Natural killer cell (primary cell): ENCODE results near the gene RHOB. TPM values are rescaled to one million over a fixed set of nuclear protein-coding genes. Genes with fewer than 3 reads are reported as not detected.

Source experiments
- ATAC-seq, 3 donors: fragments of 150-1000 bp in 2 of 3; fragments of 200-7000 bp in 1 of 3; cut with Tn5 transposase; 1 replicate in 1 of 3; 2 replicates in 2 of 3; pipeline ENCODE4 v1.10.0; 2021; ENCODE audit warnings: mild to moderate bottlenecking in 2 of 3, moderate library complexity in 2 of 3
- DNase-seq, 2 donors: peaks; one replicate each; pipeline versions ENCODE4 v3.0.0 to v3.0.0-alpha.2; 2013 to 2021; ENCODE audit warnings: mixed read lengths in 1 of 2
- H3K27ac ChIP-seq: one replicate; pipeline ENCODE4 v1.5.1; 2013; ENCODE audit warnings: mild to moderate bottlenecking, low read length
- H3K27me3 ChIP-seq: one replicate; pipeline ENCODE4 v1.6.1; 2013; ENCODE audit warnings: low read length; ENCODE audit not compliant: control insufficient read depth, insufficient read depth
- H3K36me3 ChIP-seq: one replicate; pipeline ENCODE4 v1.6.1; 2013; ENCODE audit warnings: low read length; ENCODE audit not compliant: control insufficient read depth, insufficient read depth
- H3K4me1 ChIP-seq: one replicate; pipeline ENCODE4 v1.6.1; 2013; ENCODE audit warnings: low read length; ENCODE audit not compliant: control insufficient read depth, insufficient read depth
- H3K4me3 ChIP-seq: one replicate; pipeline ENCODE4 v1.5.1; 2013; ENCODE audit warnings: low read length
- H3K9me3 ChIP-seq: one replicate; pipeline ENCODE4 v1.6.1; 2013; ENCODE audit warnings: low read length; ENCODE audit not compliant: control insufficient read depth, insufficient read depth
- H3K27ac Mint-ChIP-seq, 2 donors: one replicate each; pipeline ENCODE4 v1.8.0; 2022; ENCODE audit warnings: mild to moderate bottlenecking in 2 of 2, mixed read lengths in 2 of 2, moderate library complexity in 1 of 2
- H3K27me3 Mint-ChIP-seq, 2 donors: one replicate each; pipeline ENCODE4 v1.8.0; 2022; ENCODE audit warnings: low read depth in 2 of 2, mixed read lengths in 2 of 2
- H3K36me3 Mint-ChIP-seq: one replicate; pipeline ENCODE4 v1.8.0; 2022; ENCODE audit warnings: mixed read lengths
- H3K4me1 Mint-ChIP-seq, 2 donors: one replicate each; pipeline ENCODE4 v1.8.0; 2022; ENCODE audit warnings: mixed read lengths in 2 of 2
- H3K4me3 Mint-ChIP-seq: one replicate; pipeline ENCODE4 v1.8.0; 2022; ENCODE audit warnings: mild to moderate bottlenecking, moderate library complexity, mixed read lengths
- H3K9me3 Mint-ChIP-seq, 2 donors: one replicate each; pipeline ENCODE4 v1.8.0; 2022; ENCODE audit warnings: mixed read lengths in 2 of 2
- CTCF ChIP-seq: fragments of 200-600 bp; IDR thresholded peaks from one replicate; pipeline ENCODE4 v1.8.0; 2022; ENCODE audit warnings: antibody characterized with exemption
- WGBS: methylation state at CpG from one replicate; pipeline ENCODE4 v1.1.7; 2013; ENCODE audit warnings: missing lambda C conversion rate; ENCODE audit not compliant: insufficient coverage; 5-methylcytosine and 5-hydroxymethylcytosine counted together
- intact Hi-C: fragments of 100-400 bp; cut with micrococcal nuclease; formaldehyde crosslinking; loops from one replicate; pipeline ENCODE4 v1.14.2; 2022
- total RNA-seq, 4 donors: library from RNA; stranded (reverse); fragments of 120-200 nt in 1 of 4; gene quantifications; one replicate each; pipeline versions ENCODE4 v1.2.3 to v1.2.4, GENCODE V29; 2013 to 2022

Gene RHOB
- total RNA-seq, 3 donors from 2014 or later (not counting 1 experiment from before 2014, with no cell fraction given) = 50.8 to 222 (median 64.7) TPM

- Mint-ChIP-seq H3K36me3 (no peaks in the 10 kb centered on the region), H3K9me3 (no peaks in the 10 kb centered on the region), H3K27me3 (peaks cover 5% of the 10 kb centered on the region in 2 donors), H3K27ac (no peak overlapping the region), H3K4me1 (peaks cover 7 to 18% of the 10 kb centered on the region in 2 donors), H3K4me3 (no peak overlapping the region)
- Histone ChIP-seq H3K36me3 (no peaks in the 10 kb centered on the region), H3K4me1 (peaks cover 19% of the 10 kb centered on the region), H3K27me3 (no peaks in the 10 kb centered on the region), H3K9me3 (no peaks in the 10 kb centered on the region), H3K27ac (no peak overlapping the region), H3K4me3 (no peak overlapping the region)
- DNase-seq = no peak
- 94% methylated on average over 4 of the region's 5 CpGs for WGBS
- intact Hi-C loops = no loop called here
- no peak for ATAC-seq
- TF ChIP-seq CTCF = no peak
Observed at GRCh38 chr2:20431772-20432171, 15.1 kb upstream of the RHOB start.

- no peak for TF ChIP-seq CTCF
- Mint-ChIP-seq H3K4me3 (no peak overlapping the region), H3K27ac (no peak overlapping the region), H3K36me3 (no peaks in the 10 kb centered on the region), H3K27me3 (peaks cover 5 to 9% of the 10 kb centered on the region in 2 donors), H3K9me3 (no peaks in the 10 kb centered on the region), H3K4me1 (peaks cover 7 to 9% of the 10 kb centered on the region in 2 donors)
- Histone ChIP-seq H3K27ac (no peak overlapping the region), H3K4me3 (no peak overlapping the region), H3K36me3 (no peaks in the 10 kb centered on the region), H3K4me1 (peaks cover 13% of the 10 kb centered on the region), H3K9me3 (no peaks in the 10 kb centered on the region), H3K27me3 (no peaks in the 10 kb centered on the region)
- DNase-seq = no peak
- 73% methylated on average over 2 of the region's 5 CpGs for WGBS
- no peak for ATAC-seq
- intact Hi-C loops = no loop called here
Observed at GRCh38 chr2:20432714-20433113, 14.2 kb upstream of the RHOB start.

GRCh38 chr2:20433249-20433648 is 13.6 kb upstream of the RHOB start:
- H3K27me3 Mint-ChIP-seq = peaks cover 5 to 9% of the 10 kb centered on the region in 2 donors

More at GRCh38 chr2:20433249-20433648, 13.6 kb upstream of the RHOB start:
- intact Hi-C loops = no loop called here
- H3K4me3 ChIP-seq = no peak overlapping the region
- peaks cover 7 to 8% of the 10 kb centered on the region in 2 donors for H3K4me1 Mint-ChIP-seq
- H3K36me3 ChIP-seq = no peaks in the 10 kb centered on the region
- H3K4me1 ChIP-seq = peaks cover 13% of the 10 kb centered on the region
- no peak overlapping the region for H3K27ac Mint-ChIP-seq
- no peak for DNase-seq
- H3K9me3 ChIP-seq = no peaks in the 10 kb centered on the region
- 97% methylated on average over 5 of the region's 7 CpGs for WGBS
- H3K27me3 ChIP-seq = no peaks in the 10 kb centered on the region
- H3K36me3 Mint-ChIP-seq = no peaks in the 10 kb centered on the region
- no peaks in the 10 kb centered on the region for H3K9me3 Mint-ChIP-seq
- no peak overlapping the region for H3K27ac ChIP-seq
- H3K4me3 Mint-ChIP-seq = no peak overlapping the region
- ATAC-seq = no peak
- no peak for TF ChIP-seq CTCF
